ENCODE results near the gene DPP8. TPM values are rescaled to one million over a fixed set of nuclear protein-coding genes. Genes with fewer than 3 reads are reported as not detected.

The DPP8 gene
- total and polyA plus RNA-seq, 2 experiments from 2014 or later = 21.7 to 33.5 TPM

DNA sequence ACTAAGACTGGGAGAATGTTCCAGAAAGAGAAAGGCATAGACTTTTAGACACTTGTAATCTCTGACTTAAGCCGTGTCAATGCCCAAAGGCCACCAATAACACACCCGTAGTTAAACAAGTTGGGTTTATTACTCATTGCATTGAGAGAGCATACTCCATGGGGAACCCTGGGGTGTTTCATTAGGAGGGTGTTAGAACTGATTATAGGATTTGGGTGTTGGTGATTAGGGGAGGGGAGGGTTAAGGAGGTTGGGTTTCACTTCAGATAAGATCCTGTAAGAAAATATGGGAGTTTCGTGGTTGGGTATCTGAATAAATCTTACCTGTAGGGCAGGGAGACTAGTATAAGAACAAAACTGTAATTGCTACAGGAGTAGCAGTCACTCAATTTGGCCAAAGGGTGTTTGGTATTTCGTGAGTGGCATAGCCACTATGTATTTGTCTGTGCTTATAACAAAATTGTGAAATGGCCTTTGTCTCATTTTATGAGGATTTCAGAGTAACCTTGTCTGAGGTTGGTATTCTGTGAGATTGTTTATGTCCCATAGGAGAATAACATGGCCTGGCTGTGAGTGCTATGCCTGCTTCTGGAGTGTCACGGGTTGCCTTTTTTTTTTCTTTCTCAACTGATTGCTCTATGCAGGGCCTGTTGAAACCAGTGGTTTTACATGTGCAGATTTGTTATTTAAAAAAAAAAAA lies 15.7 kb upstream of the DPP8 start:
- Histone ChIP-seq H3K79me2 (replicated peaks; ENCODE audit: insufficient read depth) (peaks cover 70% of the 10 kb centered on the region), H3K36me3 (ENCODE audit: insufficient read depth) (no peaks in the 10 kb centered on the region), H2AFZ (no peak overlapping the region), H3K4me2 (peak overlapping the region; percentile 92), H3K27ac (ENCODE audit: low read depth) (no peak overlapping the region), H3K9me2 (ENCODE audit: insufficient read depth) (no peaks in the 10 kb centered on the region), H3K27me3 (ENCODE audit: insufficient read depth) (no peaks in the 10 kb centered on the region), H3F3A (replicated peaks; ENCODE audit: low read depth) (peaks cover 15% of the 10 kb centered on the region), H3K4me3 (peak overlapping the region; percentile 90), H4K20me1 (replicated peaks; ENCODE audit: insufficient read depth) (peaks cover 54% of the 10 kb centered on the region), H3K4me1 (ENCODE audit: insufficient read depth) (peaks cover 28% of the 10 kb centered on the region)
- peaks cover 3% of the 10 kb centered on the region for H3K27me3 Mint-ChIP-seq (ENCODE audit: insufficient read depth, low read depth, poor library complexity)
- H3K4me3 Mint-ChIP-seq = peak overlapping the region; percentile 31; the same call in 2 of the 3 replicates
- peaks cover 8% of the 10 kb centered on the region; the same call in 1 of the 3 replicates for H3K36me3 Mint-ChIP-seq (ENCODE audit: low read depth)
- ATAC-seq (no peak), DNase-seq (ENCODE audit: low spot score) (no peak)
- H3K9me3 Mint-ChIP-seq = no peaks in the 10 kb centered on the region
- H3K27ac Mint-ChIP-seq = peak overlapping the region; percentile 40; the same call in 1 of the 2 replicates
- TF ChIP-seq, protein P1, sequence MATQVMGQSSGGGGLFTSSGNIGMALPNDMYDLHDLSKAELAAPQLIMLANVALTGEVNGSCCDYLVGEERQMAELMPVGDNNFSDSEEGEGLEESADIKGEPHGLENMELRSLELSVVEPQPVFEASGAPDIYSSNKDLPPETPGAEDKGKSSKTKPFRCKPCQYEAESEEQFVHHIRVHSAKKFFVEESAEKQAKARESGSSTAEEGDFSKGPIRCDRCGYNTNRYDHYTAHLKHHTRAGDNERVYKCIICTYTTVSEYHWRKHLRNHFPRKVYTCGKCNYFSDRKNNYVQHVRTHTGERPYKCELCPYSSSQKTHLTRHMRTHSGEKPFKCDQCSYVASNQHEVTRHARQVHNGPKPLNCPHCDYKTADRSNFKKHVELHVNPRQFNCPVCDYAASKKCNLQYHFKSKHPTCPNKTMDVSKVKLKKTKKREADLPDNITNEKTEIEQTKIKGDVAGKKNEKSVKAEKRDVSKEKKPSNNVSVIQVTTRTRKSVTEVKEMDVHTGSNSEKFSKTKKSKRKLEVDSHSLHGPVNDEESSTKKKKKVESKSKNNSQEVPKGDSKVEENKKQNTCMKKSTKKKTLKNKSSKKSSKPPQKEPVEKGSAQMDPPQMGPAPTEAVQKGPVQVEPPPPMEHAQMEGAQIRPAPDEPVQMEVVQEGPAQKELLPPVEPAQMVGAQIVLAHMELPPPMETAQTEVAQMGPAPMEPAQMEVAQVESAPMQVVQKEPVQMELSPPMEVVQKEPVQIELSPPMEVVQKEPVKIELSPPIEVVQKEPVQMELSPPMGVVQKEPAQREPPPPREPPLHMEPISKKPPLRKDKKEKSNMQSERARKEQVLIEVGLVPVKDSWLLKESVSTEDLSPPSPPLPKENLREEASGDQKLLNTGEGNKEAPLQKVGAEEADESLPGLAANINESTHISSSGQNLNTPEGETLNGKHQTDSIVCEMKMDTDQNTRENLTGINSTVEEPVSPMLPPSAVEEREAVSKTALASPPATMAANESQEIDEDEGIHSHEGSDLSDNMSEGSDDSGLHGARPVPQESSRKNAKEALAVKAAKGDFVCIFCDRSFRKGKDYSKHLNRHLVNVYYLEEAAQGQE (IDR thresholded peaks at IDR 0.05; ENCODE audit: unreplicated experiment) = no peak
- TF ChIP-seq CREB1 (CRISPR knock-in tag; IDR thresholded peaks at IDR 0.05; ENCODE audit: low read depth) (no peak), EZH2 (IDR thresholded peaks at IDR 0.05; ENCODE audit: low read depth, unreplicated experiment) (no peak), ZNF331 (CRISPR knock-in tag; IDR thresholded peaks at IDR 0.05; ENCODE audit: low read depth) (no peak), NANOG (IDR thresholded peaks at IDR 0.05; ENCODE audit: borderline replicate concordance) (no peak)
- TF ChIP-seq, protein P2, sequence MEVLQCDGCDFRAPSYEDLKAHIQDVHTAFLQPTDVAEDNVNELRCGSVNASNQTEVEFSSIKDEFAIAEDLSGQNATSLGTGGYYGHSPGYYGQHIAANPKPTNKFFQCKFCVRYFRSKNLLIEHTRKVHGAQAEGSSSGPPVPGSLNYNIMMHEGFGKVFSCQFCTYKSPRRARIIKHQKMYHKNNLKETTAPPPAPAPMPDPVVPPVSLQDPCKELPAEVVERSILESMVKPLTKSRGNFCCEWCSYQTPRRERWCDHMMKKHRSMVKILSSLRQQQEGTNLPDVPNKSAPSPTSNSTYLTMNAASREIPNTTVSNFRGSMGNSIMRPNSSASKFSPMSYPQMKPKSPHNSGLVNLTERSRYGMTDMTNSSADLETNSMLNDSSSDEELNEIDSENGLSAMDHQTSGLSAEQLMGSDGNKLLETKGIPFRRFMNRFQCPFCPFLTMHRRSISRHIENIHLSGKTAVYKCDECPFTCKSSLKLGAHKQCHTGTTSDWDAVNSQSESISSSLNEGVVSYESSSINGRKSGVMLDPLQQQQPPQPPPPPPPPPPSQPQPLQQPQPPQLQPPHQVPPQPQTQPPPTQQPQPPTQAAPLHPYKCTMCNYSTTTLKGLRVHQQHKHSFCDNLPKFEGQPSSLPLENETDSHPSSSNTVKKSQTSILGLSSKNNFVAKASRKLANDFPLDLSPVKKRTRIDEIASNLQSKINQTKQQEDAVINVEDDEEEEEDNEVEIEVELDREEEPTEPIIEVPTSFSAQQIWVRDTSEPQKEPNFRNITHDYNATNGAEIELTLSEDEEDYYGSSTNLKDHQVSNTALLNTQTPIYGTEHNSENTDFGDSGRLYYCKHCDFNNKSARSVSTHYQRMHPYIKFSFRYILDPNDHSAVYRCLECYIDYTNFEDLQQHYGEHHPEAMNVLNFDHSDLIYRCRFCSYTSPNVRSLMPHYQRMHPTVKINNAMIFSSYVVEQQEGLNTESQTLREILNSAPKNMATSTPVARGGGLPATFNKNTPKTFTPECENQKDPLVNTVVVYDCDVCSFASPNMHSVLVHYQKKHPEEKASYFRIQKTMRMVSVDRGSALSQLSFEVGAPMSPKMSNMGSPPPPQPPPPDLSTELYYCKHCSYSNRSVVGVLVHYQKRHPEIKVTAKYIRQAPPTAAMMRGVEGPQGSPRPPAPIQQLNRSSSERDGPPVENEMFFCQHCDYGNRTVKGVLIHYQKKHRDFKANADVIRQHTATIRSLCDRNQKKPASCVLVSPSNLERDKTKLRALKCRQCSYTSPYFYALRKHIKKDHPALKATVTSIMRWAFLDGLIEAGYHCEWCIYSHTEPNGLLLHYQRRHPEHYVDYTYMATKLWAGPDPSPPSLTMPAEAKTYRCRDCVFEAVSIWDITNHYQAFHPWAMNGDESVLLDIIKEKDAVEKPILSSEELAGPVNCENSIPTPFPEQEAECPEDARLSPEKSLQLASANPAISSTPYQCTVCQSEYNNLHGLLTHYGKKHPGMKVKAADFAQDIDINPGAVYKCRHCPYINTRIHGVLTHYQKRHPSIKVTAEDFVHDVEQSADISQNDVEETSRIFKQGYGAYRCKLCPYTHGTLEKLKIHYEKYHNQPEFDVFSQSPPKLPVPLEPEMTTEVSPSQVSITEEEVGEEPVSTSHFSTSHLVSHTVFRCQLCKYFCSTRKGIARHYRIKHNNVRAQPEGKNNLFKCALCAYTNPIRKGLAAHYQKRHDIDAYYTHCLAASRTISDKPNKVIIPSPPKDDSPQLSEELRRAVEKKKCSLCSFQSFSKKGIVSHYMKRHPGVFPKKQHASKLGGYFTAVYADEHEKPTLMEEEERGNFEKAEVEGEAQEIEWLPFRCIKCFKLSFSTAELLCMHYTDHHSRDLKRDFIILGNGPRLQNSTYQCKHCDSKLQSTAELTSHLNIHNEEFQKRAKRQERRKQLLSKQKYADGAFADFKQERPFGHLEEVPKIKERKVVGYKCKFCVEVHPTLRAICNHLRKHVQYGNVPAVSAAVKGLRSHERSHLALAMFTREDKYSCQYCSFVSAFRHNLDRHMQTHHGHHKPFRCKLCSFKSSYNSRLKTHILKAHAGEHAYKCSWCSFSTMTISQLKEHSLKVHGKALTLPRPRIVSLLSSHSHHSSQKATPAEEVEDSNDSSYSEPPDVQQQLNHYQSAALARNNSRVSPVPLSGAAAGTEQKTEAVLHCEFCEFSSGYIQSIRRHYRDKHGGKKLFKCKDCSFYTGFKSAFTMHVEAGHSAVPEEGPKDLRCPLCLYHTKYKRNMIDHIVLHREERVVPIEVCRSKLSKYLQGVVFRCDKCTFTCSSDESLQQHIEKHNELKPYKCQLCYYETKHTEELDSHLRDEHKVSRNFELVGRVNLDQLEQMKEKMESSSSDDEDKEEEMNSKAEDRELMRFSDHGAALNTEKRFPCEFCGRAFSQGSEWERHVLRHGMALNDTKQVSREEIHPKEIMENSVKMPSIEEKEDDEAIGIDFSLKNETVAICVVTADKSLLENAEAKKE (CRISPR knock-in tag; IDR thresholded peaks at IDR 0.05) = no peak
- H3K4me1 Mint-ChIP-seq = peaks cover 37% of the 10 kb centered on the region
